K562 (cell line): ENCODE data around the gene BBS1. TPM values are rescaled to one million over a fixed set of nuclear protein-coding genes. Genes with fewer than 3 reads are reported as not detected.

Experiments
- BRD9 ChIP-seq: fragments of 450-650 bp; IDR thresholded peaks from 2 replicates; pipeline ENCODE4 v1.6.1; 2018; ENCODE audit warnings: low read depth; ENCODE audit not compliant: partially characterized antibody
- ELF4 ChIP-seq: fragments of 450-650 bp; formaldehyde crosslinking; IDR thresholded peaks from 2 replicates; pipeline ENCODE4 v1.4.0; 2022; ENCODE audit warnings: missing genetic modification characterization
- GABPB2 ChIP-seq: fragments of 250-450 bp; sonication (Bioruptor Pico); conservative IDR thresholded peaks from 2 replicates; pipeline ENCODE4 v1.5.1; 2021; ENCODE audit warnings: mild to moderate bottlenecking
- HDAC6 ChIP-seq: IDR thresholded peaks from 2 replicates; pipeline ENCODE4 v1.6.1; 2012; ENCODE audit warnings: low read depth, mild to moderate bottlenecking, control low read depth, inconsistent platforms, low read length, moderate library complexity
- PHTF2 ChIP-seq: fragments of 250-450 bp; sonication (Bioruptor Pico); IDR thresholded peaks from 2 replicates; pipeline ENCODE4 v1.5.0; 2021; ENCODE audit warnings: mild to moderate bottlenecking
- RBM14 ChIP-seq: fragments of 200-400 bp; formaldehyde crosslinking; IDR thresholded peaks from 2 replicates; pipeline ENCODE4 v1.6.1; 2018; ENCODE audit warnings: low read depth, mild to moderate bottlenecking, low read length, moderate library complexity, borderline replicate concordance; ENCODE audit not compliant: insufficient read depth
- RFX7 ChIP-seq: fragments of 250-450 bp; sonication (Bioruptor Pico); IDR thresholded peaks from 2 replicates; pipeline ENCODE4 v1.5.1; 2021; ENCODE audit warnings: mild to moderate bottlenecking
- SRSF3 ChIP-seq: fragments of 200-400 bp; formaldehyde crosslinking; IDR thresholded peaks from 2 replicates; pipeline ENCODE4 v1.6.1; 2016; ENCODE audit warnings: mild to moderate bottlenecking, low read length, moderate library complexity; ENCODE audit not compliant: insufficient read depth
- ZNF217 ChIP-seq: sonication (generic); formaldehyde crosslinking; IDR thresholded peaks from 2 replicates; pipeline ENCODE4 v1.8.0; 2022; ENCODE audit warnings: mild to moderate bottlenecking, missing genetic modification reagents
- ZNF232 ChIP-seq: sonication (generic); formaldehyde crosslinking; IDR thresholded peaks from 2 replicates; pipeline ENCODE4 v1.8.0; 2022; ENCODE audit warnings: mild to moderate bottlenecking, missing genetic modification reagents
- ZNF696 ChIP-seq: fragments of 250-450 bp; sonication (Bioruptor Pico); conservative IDR thresholded peaks from 2 replicates; pipeline ENCODE4 v1.4.0; 2020; ENCODE audit warnings: mild to moderate bottlenecking, moderate library complexity
- polyA plus RNA-seq, 8 experiments: library from polyadenylated mRNA; depleted of rRNA in 4 of 8; stranded (reverse) in 5 of 8; unstranded in 3 of 8; fragments of >200 nt; fragmentation: Nextera tagmentation in 2 of 8; fragmentation: Illumina TruSeq in 1 of 8; extraction: Ambion mirVana in 2 of 8; extraction: Trizol in 1 of 8; gene quantifications; 2 replicates each; pipeline versions ENCODE4 v1.2.1 to v1.2.3, GENCODE V29; 2011 to 2014; ENCODE audit warnings: inconsistent platforms in 1 of 8, missing spikeins in 1 of 8
- total RNA-seq, 7 experiments: library from RNA; depleted of rRNA in 6 of 7; stranded (reverse); fragments of >200 nt in 6 of 7; fragmentation: Illumina TruSeq in 2 of 7; extraction: Trizol in 2 of 7; gene quantifications; 2 replicates each; pipeline versions ENCODE4 v1.2.1 to v1.2.3, GENCODE V29; 2011 to 2021; ENCODE audit warnings: low replicate concordance in 1 of 7
- TF ChIP-seq, protein P1 (sequence below): fragments of 200-400 bp; formaldehyde crosslinking; IDR thresholded peaks from 2 replicates; pipeline ENCODE4 v1.6.1; 2017; ENCODE audit warnings: mild to moderate bottlenecking, low read depth, low read length, moderate library complexity
- TF ChIP-seq, protein P2 (sequence below): fragments of 250-450 bp; sonication (Bioruptor Pico); IDR thresholded peaks from 2 replicates; pipeline ENCODE4 v1.8.0; 2021; ENCODE audit warnings: mild to moderate bottlenecking, moderate library complexity
- TF ChIP-seq, protein P3 (sequence below): fragments of 450-650 bp; IDR thresholded peaks from 2 replicates; pipeline ENCODE4 v1.6.1; 2016; ENCODE audit warnings: borderline replicate concordance
- TF ChIP-seq, protein P4 (sequence below): fragments of 250-450 bp; sonication (Bioruptor Pico); IDR thresholded peaks from 2 replicates; pipeline ENCODE4 v1.4.0; 2020; ENCODE audit warnings: borderline replicate concordance
- TF ChIP-seq, protein P5 (sequence below): IDR thresholded peaks from 2 replicates; pipeline ENCODE4 v1.6.1; 2016; ENCODE audit warnings: missing genetic modification characterization, missing compliant biosample characterization
- TF ChIP-seq, protein P6 (sequence below): sonication (generic); IDR thresholded peaks from 2 replicates; pipeline ENCODE4 v1.6.1; 2016

Gene BBS1
- total and polyA plus RNA-seq, 9 of the 15 experiments (the other 6 are each of a cell fraction or from before 2014, with no cell fraction given) = 9.0 to 19.8 (median 12.1) TPM

DNA sequence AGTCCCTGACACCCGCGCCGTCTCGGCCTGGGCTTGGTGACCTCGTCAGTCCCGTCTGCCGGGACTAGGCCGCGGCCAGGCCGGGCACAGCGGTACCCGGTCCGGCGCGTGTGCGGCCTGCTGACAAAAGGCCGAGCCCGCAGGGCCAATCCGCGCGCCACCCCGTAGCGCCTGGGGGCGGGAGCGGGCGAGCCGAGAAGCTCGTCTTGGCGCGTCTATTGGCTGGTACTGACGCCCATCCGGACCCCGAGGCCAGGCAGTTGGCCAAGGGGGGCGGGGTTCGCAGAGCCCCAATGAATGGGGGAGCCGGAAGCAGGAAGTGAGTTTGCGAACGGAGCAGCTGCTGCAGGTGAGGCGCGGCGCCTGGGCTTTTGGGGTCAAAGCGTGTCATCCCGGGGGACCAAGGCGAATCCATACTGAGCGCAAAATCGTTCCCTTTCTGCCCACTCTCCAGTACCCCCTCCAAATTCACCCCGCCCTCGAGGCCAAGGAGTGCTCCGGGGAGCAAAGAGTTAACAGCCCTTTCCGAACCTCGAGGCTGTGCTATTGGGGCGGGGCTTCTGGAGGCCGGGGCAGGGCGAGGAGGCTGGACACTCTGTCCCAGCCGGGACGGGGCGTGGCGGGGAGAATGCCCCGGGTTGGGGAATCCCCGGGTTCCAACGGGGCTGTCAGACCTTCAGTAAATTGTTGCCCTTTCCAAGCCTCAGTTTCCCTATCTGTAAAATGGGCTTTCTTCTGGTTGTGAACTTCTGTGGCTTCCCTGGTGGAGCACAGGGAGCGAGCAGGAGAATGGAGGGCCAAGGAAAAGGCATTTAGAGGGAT, 30.1 kb upstream of the BBS1 start, which contains the start of gene DPP3 (continued):
- TF ChIP-seq BRD9 = no peak
- TF ChIP-seq SRSF3 = no peak
- TF ChIP-seq RBM14 = no peak
- TF ChIP-seq, protein P1, sequence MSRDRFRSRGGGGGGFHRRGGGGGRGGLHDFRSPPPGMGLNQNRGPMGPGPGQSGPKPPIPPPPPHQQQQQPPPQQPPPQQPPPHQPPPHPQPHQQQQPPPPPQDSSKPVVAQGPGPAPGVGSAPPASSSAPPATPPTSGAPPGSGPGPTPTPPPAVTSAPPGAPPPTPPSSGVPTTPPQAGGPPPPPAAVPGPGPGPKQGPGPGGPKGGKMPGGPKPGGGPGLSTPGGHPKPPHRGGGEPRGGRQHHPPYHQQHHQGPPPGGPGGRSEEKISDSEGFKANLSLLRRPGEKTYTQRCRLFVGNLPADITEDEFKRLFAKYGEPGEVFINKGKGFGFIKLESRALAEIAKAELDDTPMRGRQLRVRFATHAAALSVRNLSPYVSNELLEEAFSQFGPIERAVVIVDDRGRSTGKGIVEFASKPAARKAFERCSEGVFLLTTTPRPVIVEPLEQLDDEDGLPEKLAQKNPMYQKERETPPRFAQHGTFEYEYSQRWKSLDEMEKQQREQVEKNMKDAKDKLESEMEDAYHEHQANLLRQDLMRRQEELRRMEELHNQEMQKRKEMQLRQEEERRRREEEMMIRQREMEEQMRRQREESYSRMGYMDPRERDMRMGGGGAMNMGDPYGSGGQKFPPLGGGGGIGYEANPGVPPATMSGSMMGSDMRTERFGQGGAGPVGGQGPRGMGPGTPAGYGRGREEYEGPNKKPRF = no peak
- TF ChIP-seq ZNF696 = no peak
- no peak for TF ChIP-seq ZNF217 (CRISPR knock-in tag)
- TF ChIP-seq ELF4 = peak; percentile 87; the same call in 1 of the 2 replicates
- TF ChIP-seq, protein P2, sequence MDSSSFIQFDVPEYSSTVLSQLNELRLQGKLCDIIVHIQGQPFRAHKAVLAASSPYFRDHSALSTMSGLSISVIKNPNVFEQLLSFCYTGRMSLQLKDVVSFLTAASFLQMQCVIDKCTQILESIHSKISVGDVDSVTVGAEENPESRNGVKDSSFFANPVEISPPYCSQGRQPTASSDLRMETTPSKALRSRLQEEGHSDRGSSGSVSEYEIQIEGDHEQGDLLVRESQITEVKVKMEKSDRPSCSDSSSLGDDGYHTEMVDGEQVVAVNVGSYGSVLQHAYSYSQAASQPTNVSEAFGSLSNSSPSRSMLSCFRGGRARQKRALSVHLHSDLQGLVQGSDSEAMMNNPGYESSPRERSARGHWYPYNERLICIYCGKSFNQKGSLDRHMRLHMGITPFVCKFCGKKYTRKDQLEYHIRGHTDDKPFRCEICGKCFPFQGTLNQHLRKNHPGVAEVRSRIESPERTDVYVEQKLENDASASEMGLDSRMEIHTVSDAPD (CRISPR knock-in tag) = no peak
- no peak for TF ChIP-seq HDAC6
- TF ChIP-seq PHTF2 (CRISPR knock-in tag) = no peak
- TF ChIP-seq, protein P3, sequence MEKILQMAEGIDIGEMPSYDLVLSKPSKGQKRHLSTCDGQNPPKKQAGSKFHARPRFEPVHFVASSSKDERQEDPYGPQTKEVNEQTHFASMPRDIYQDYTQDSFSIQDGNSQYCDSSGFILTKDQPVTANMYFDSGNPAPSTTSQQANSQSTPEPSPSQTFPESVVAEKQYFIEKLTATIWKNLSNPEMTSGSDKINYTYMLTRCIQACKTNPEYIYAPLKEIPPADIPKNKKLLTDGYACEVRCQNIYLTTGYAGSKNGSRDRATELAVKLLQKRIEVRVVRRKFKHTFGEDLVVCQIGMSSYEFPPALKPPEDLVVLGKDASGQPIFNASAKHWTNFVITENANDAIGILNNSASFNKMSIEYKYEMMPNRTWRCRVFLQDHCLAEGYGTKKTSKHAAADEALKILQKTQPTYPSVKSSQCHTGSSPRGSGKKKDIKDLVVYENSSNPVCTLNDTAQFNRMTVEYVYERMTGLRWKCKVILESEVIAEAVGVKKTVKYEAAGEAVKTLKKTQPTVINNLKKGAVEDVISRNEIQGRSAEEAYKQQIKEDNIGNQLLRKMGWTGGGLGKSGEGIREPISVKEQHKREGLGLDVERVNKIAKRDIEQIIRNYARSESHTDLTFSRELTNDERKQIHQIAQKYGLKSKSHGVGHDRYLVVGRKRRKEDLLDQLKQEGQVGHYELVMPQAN = peak; percentile 99
- TF ChIP-seq ZNF232 (CRISPR knock-in tag) = 0 out of 2 replicates have a peak, but pooled peaks have one; percentile 36
- TF ChIP-seq RFX7 (CRISPR knock-in tag) = no peak
- TF ChIP-seq GABPB2 (CRISPR knock-in tag) = no peak
- TF ChIP-seq, protein P4, sequence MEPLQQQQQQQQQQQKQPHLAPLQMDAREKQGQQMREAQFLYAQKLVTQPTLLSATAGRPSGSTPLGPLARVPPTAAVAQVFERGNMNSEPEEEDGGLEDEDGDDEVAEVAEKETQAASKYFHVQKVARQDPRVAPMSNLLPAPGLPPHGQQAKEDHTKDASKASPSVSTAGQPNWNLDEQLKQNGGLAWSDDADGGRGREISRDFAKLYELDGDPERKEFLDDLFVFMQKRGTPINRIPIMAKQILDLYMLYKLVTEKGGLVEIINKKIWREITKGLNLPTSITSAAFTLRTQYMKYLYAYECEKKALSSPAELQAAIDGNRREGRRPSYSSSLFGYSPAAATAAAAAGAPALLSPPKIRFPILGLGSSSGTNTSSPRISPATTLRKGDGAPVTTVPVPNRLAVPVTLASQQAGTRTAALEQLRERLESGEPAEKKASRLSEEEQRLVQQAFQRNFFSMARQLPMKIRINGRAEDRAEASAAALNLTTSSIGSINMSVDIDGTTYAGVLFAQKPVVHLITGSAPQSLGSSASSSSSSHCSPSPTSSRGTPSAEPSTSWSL (CRISPR knock-in tag) = no peak
- TF ChIP-seq, protein P5, sequence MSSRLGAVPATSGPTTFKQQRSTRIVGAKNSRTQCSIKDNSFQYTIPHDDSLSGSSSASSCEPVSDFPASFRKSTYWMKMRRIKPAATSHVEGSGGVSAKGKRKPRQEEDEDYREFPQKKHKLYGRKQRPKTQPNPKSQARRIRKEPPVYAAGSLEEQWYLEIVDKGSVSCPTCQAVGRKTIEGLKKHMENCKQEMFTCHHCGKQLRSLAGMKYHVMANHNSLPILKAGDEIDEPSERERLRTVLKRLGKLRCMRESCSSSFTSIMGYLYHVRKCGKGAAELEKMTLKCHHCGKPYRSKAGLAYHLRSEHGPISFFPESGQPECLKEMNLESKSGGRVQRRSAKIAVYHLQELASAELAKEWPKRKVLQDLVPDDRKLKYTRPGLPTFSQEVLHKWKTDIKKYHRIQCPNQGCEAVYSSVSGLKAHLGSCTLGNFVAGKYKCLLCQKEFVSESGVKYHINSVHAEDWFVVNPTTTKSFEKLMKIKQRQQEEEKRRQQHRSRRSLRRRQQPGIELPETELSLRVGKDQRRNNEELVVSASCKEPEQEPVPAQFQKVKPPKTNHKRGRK = no peak
- TF ChIP-seq, protein P6, sequence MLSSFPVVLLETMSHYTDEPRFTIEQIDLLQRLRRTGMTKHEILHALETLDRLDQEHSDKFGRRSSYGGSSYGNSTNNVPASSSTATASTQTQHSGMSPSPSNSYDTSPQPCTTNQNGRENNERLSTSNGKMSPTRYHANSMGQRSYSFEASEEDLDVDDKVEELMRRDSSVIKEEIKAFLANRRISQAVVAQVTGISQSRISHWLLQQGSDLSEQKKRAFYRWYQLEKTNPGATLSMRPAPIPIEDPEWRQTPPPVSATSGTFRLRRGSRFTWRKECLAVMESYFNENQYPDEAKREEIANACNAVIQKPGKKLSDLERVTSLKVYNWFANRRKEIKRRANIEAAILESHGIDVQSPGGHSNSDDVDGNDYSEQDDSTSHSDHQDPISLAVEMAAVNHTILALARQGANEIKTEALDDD = no peak
